T47D (cell line): ENCODE measurements around the gene ANXA6.

ENCODE experiments used
- DNase-seq, 2 experiments: peaks; one replicate each; pipeline versions ENCODE4 v3.0.0 to v3.0.0-alpha.2; 2011 to 2012; ENCODE audit warnings: low read depth in 1 of 2, low spot score in 1 of 2
- JUND ChIP-seq: IDR thresholded peaks from 2 replicates; pipeline ENCODE4 v1.6.1; 2012; ENCODE audit warnings: low read depth
- in situ Hi-C: cut with HindIII; loops from 2 replicates; pipeline ENCODE4 v1.10.0; 2016; ENCODE audit warnings: low sequenced_read_pairs, low pct_unique_long_range_greater_than_20kb

The ANXA6 gene

GRCh38 chr5:151154931-151155774, 2.4 kb downstream of the ANXA6 start:
- in situ Hi-C loops: no loop called here
- DNase-seq: no peak

GRCh38 chr5:151153766-151154272, 3.8 kb downstream of the ANXA6 start:
- no peak for DNase-seq
- in situ Hi-C loops: no loop called here
- TF ChIP-seq JUND: no peak

More at GRCh38 chr5:151154931-151155774, 2.4 kb downstream of the ANXA6 start:
- TF ChIP-seq JUND: no peak

- DNase-seq: no peak
- in situ Hi-C loops: no loop called here
- no peak for TF ChIP-seq JUND
These were observed 4.3 kb downstream of the ANXA6 start for GRCh38 chr5:151153300-151153699.

GRCh38 chr5:151151793-151152192, 5.8 kb downstream of the ANXA6 start:
- DNase-seq: no peak
- no peak for TF ChIP-seq JUND
- in situ Hi-C loops: no loop called here

- TF ChIP-seq JUND: no peak
- no peak for DNase-seq
- in situ Hi-C loops: no loop called here
These were observed 6.3 kb downstream of the ANXA6 start for GRCh38 chr5:151151263-151151660.

- no peak for DNase-seq
- in situ Hi-C loops: no loop called here
- TF ChIP-seq JUND: no peak
These were observed 6.9 kb downstream of the ANXA6 start for GRCh38 chr5:151150471-151151262.

- no peak for DNase-seq
- no peak for TF ChIP-seq JUND
- in situ Hi-C loops: no loop called here
These were observed 9.0 kb downstream of the ANXA6 start for GRCh38 chr5:151148583-151148982.

GRCh38 chr5:151147033-151147432, 10.5 kb downstream of the ANXA6 start:
- in situ Hi-C loops: no loop called here
- TF ChIP-seq JUND: no peak
- DNase-seq: no peak

GRCh38 chr5:151146061-151146460, 11.5 kb downstream of the ANXA6 start:
- TF ChIP-seq JUND: no peak
- in situ Hi-C loops: no loop called here
- DNase-seq: no peak

- DNase-seq: no peak
- no peak for TF ChIP-seq JUND
- in situ Hi-C loops: no loop called here
These were observed 12.7 kb downstream of the ANXA6 start for GRCh38 chr5:151144922-151145321.

GRCh38 chr5:151144275-151144674, 13.3 kb downstream of the ANXA6 start:
- no peak for DNase-seq
- no peak for TF ChIP-seq JUND
- in situ Hi-C loops: no loop called here

GRCh38 chr5:151143645-151144044, 13.9 kb downstream of the ANXA6 start:
- DNase-seq: no peak
- TF ChIP-seq JUND: no peak
- in situ Hi-C loops: no loop called here

GRCh38 chr5:151142933-151143332, 14.6 kb downstream of the ANXA6 start:
- no peak for TF ChIP-seq JUND
- no peak for DNase-seq

GRCh38 chr5:151141535-151141934, 16.0 kb downstream of the ANXA6 start:
- TF ChIP-seq JUND: no peak
- in situ Hi-C loops: no loop called here
- DNase-seq: no peak

More at GRCh38 chr5:151142933-151143332, 14.6 kb downstream of the ANXA6 start:
- in situ Hi-C loops: no loop called here
